HCT116 (cell line): ENCODE results near the gene HAAO. TPM values are rescaled to one million over a fixed set of nuclear protein-coding genes. Genes with fewer than 3 reads are reported as not detected.

Experiments
- ATAC-seq: fragments of 200-7000 bp; cut with Tn5 transposase; 2 replicates; pipeline ENCODE4 v1.9.1; 2020; ENCODE audit warnings: mild to moderate bottlenecking, moderate library complexity
- BruUV-seq: library from RNA; stranded (reverse); fragments of 400-500 nt; replicated peaks from 2 replicates; lab custom pipeline; 2021; lab: Mats Ljungman, UMichigan
- CTCF ChIA-PET: fragments of 300-600 bp; sonication (Branson Sonifier 250); formaldehyde crosslinking; loops from one replicate; lab custom pipeline; 2021; ENCODE audit warnings: antibody characterized with exemption; lab: Charles Lee
- POLR2A ChIA-PET: fragments of 300-600, 350-600 bp; sonication (Branson Sonifier 250); formaldehyde crosslinking; loops from one replicate; lab custom pipeline; 2021; ENCODE audit warnings: antibody characterized with exemption; lab: Charles Lee
- RAD21 ChIA-PET, 2 experiments: fragments of 300-600 bp; sonication (Branson Sonifier 250); formaldehyde crosslinking; loops; one replicate each; lab custom pipeline; 2023; ENCODE audit warnings: low total read pairs in 2 of 2; ENCODE audit not compliant: uncharacterized antibody in 2 of 2, unreplicated experiment in 2 of 2, low non-redundant PET in 1 of 2; lab: Charles Lee
- DNase-seq: peaks from one replicate; pipeline ENCODE4 v3.0.0-alpha.2; 2010; ENCODE audit warnings: low read depth, low spot score
- H2AFZ ChIP-seq: fragments of 200-600 bp; shearing (Covaris generic), sonication (generic); 2 replicates; pipeline ENCODE4 v1.6.1; 2017; ENCODE audit warnings: low read depth, mixed run types, mixed read lengths, antibody characterized with exemption, low read length; ENCODE audit not compliant: poor library complexity, severe bottlenecking
- H3K27ac ChIP-seq: 2 replicates; pipeline ENCODE4 v1.5.1; 2012; ENCODE audit warnings: low read depth, low read length
- H3K27me3 ChIP-seq: fragments of 200-600 bp; sonication (generic); 2 replicates; pipeline ENCODE4 v1.6.1; 2016; ENCODE audit warnings: mixed run types, low read length, mixed read lengths; ENCODE audit not compliant: insufficient read depth
- H3K36me3 ChIP-seq, 2 experiments: fragments of 200-500 bp in 1 of 2; fragments of 200-600 bp in 1 of 2; sonication (Bioruptor generic) in 1 of 2; sonication (generic) in 1 of 2; 2 replicates each; pipeline versions ENCODE4 v1.5.1 to v1.6.1; 2014 to 2016; ENCODE audit warnings: low read length in 2 of 2, inconsistent platforms in 1 of 2, mixed read lengths in 1 of 2, mixed run types in 1 of 2; ENCODE audit not compliant: insufficient read depth in 2 of 2, control insufficient read depth in 1 of 2
- H3K4me1 ChIP-seq, 2 experiments: fragments of 200-600 bp in 1 of 2; sonication (generic) in 1 of 2; 2 replicates each; pipeline versions ENCODE4 v1.5.1 to v1.6.1; 2012 to 2017; ENCODE audit warnings: low read length in 2 of 2, inconsistent platforms in 1 of 2, mild to moderate bottlenecking in 1 of 2, mixed read lengths in 1 of 2, mixed run types in 1 of 2, moderate library complexity in 1 of 2; ENCODE audit not compliant: insufficient read depth in 2 of 2, control insufficient read depth in 1 of 2
- H3K4me2 ChIP-seq: fragments of 200-600 bp; sonication (generic); 2 replicates; pipeline ENCODE4 v1.6.1; 2017; ENCODE audit warnings: mixed run types, low read length, mixed read lengths
- H3K4me3 ChIP-seq, 2 experiments: fragments of 200-600 bp in 1 of 2; sonication (generic) in 1 of 2; replicated peaks in 1 of 2; 2 replicates each; pipeline ENCODE4 v1.5.1; 2011 to 2016; ENCODE audit warnings: low read length in 2 of 2, control low read depth in 1 of 2, low read depth in 1 of 2, mild to moderate bottlenecking in 1 of 2, mixed read lengths in 1 of 2, mixed run types in 1 of 2
- H3K79me2 ChIP-seq: fragments of 200-600 bp; sonication (generic); 2 replicates; pipeline ENCODE4 v1.6.1; 2017; ENCODE audit warnings: mild to moderate bottlenecking, mixed run types, low read length, moderate library complexity, mixed read lengths; ENCODE audit not compliant: insufficient read depth
- H3K9ac ChIP-seq: fragments of 200-600 bp; sonication (generic); 2 replicates; pipeline ENCODE4 v1.6.1; 2016; ENCODE audit warnings: low read length, mixed read lengths
- H3K9me2 ChIP-seq: fragments of 200-600 bp; sonication (generic), shearing (Covaris generic); 2 replicates; pipeline ENCODE4 v1.6.1; 2017; ENCODE audit warnings: mixed run types, mild to moderate bottlenecking, moderate library complexity; ENCODE audit not compliant: insufficient read depth
- H3K9me3 ChIP-seq, 2 experiments: fragments of 200-500 bp in 1 of 2; fragments of 200-600 bp in 1 of 2; sonication (Bioruptor generic) in 1 of 2; sonication (generic) in 1 of 2; 2 replicates each; pipeline ENCODE4 v1.6.1; 2014 to 2017; ENCODE audit warnings: low read length in 2 of 2, mixed read lengths in 2 of 2, inconsistent platforms in 1 of 2, low read depth in 1 of 2, mild to moderate bottlenecking in 1 of 2, mixed run types in 1 of 2, moderate library complexity in 1 of 2; ENCODE audit not compliant: control insufficient read depth in 1 of 2, insufficient read depth in 1 of 2
- H4K20me1 ChIP-seq: fragments of 200-600 bp; sonication (generic), shearing (Covaris generic); 2 replicates; pipeline ENCODE4 v1.6.1; 2017; ENCODE audit warnings: mixed run types, mild to moderate bottlenecking, moderate library complexity; ENCODE audit not compliant: insufficient read depth
- ELF1 ChIP-seq: IDR thresholded peaks from 2 replicates; pipeline ENCODE4 v1.6.1; 2012; ENCODE audit warnings: low read depth, borderline replicate concordance
- EZH2 ChIP-seq: fragments of 200-600 bp; sonication (generic); IDR thresholded peaks from 2 replicates; pipeline ENCODE4 v1.6.1; 2017; ENCODE audit warnings: antibody characterized with exemption, mixed run types
- FOSL1 ChIP-seq: IDR thresholded peaks from 2 replicates; pipeline ENCODE4 v1.6.1; 2012; ENCODE audit warnings: low read depth
- JUND ChIP-seq: IDR thresholded peaks from 2 replicates; pipeline ENCODE4 v1.6.1; 2012
- MAX ChIP-seq: IDR thresholded peaks from 2 replicates; pipeline ENCODE4 v1.6.1; 2012
- POLR2A ChIP-seq: IDR thresholded peaks from 2 replicates; pipeline ENCODE4 v1.7.0; 2011; ENCODE audit warnings: borderline replicate concordance; ENCODE audit not compliant: insufficient read depth, insufficient read length; ENCODE audit errors: extremely low read depth
- POLR2AphosphoS5 ChIP-seq: IDR thresholded peaks from 2 replicates; pipeline ENCODE4 v1.6.1; 2011; ENCODE audit warnings: mild to moderate bottlenecking, low read depth, low read length, moderate library complexity
- SIN3A ChIP-seq: IDR thresholded peaks from 2 replicates; pipeline ENCODE4 v1.6.1; 2012; ENCODE audit warnings: low read depth
- SP1 ChIP-seq: IDR thresholded peaks from 2 replicates; pipeline ENCODE4 v1.6.1; 2012; ENCODE audit warnings: low read depth
- SRF ChIP-seq: IDR thresholded peaks from 2 replicates; pipeline ENCODE4 v1.6.1; 2012; ENCODE audit warnings: low read depth
- TCF7L2 ChIP-seq: IDR thresholded peaks from 2 replicates; pipeline ENCODE4 v1.7.0; 2011; ENCODE audit warnings: borderline replicate concordance, inconsistent platforms; ENCODE audit not compliant: insufficient read depth, insufficient read length; ENCODE audit errors: extremely low read depth
- intact Hi-C: fragments of 100-400 bp; cut with micrococcal nuclease; formaldehyde crosslinking; loops from 2 replicates; pipeline ENCODE4 v1.10.0; 2022
- total RNA-seq: library from RNA; stranded (reverse); gene quantifications from one replicate; pipeline ENCODE4 v1.2.1, GENCODE V29; 2021; ENCODE audit not compliant: unreplicated experiment
- TF ChIP-seq, protein P1 (sequence below): IDR thresholded peaks from 2 replicates; pipeline ENCODE4 v1.6.1; 2012

Gene HAAO
- total RNA-seq, 1 experiment from 2014 or later: not detected

DNA sequence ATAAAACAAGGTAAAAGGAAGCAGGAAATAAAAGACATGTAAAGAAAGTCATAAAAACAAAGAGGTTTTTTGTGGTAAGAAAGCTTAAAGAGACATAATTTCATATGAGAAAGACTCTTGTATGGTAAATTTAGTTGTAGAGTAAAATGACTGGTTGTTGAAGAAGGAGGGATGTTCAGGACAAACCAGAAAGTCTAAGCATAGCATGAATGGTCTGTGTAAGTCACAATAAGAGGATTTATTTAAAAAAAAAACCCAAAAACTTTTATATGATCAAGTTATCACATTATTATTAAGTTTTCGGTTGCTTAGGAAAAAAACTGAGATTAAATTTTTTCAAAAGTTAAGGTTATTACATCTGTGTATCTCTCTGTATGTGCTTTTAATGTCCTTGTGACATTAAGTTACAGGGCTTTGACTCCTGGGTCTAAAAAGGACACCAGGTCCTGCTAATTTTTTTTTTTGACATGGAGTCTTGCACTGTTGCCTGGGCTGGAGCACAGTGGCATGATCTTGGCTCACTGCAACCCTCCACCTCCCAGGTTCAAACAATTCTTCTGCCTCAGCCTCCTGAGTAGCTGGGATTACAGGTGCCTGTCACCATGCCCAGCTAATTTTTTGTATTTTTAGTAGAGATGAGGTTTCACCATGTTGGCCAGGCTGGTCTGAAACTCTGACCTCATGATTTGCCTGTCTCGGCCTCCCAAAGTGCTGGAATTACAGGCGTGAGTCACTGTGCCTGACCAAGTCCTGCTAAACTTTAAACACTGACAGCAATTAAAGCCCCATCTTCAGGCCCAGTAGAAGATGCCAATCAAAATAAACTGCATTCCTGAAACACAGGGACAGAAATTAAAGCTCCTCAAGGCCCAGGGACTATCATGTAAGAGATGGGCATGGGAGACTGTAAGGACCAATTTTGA is 14.2 kb downstream of the HAAO start:
- Histone ChIP-seq H3K27me3 (no peaks in the 10 kb centered on the region), H3K4me3 (no peak overlapping the region), H3K9me2 (no peaks in the 10 kb centered on the region), H3K4me2 (no peak overlapping the region), H3K79me2 (no peaks in the 10 kb centered on the region), H3K9me3 (0 out of 4 replicates have a peak, but pooled peaks cover 0 to 5% of the 10 kb centered on the region in 2 experiments), H3K36me3 (no peaks in the 10 kb centered on the region), H3K9ac (no peak overlapping the region), H3K27ac (no peak overlapping the region), H3K4me1 (no peaks in the 10 kb centered on the region), H2AFZ (no peak overlapping the region)
- BruUV-seq: no TSS peak
- POLR2A ChIA-PET: interaction anchor here (0.7 kb wide), 1 partner anchor 31 kb away, joined by 10 read pairs; no protein-coding TSS in a partner anchor
- RAD21 ChIA-PET: no interaction called here
- no peak for ATAC-seq
- intact Hi-C loops: loop anchor here (10.0 kb wide), 1 partner anchor 283 kb away; the partner anchor contains the start of gene KCNG3
- TF ChIP-seq SRF (no peak), SIN3A (no peak), FOSL1 (no peak), POLR2A (no peak), POLR2AphosphoS5 (no peak), MAX (no peak), TCF7L2 (no peak), ELF1 (no peak), JUND (no peak), SP1 (no peak), EZH2 (no peak)
- TF ChIP-seq, protein P1, sequence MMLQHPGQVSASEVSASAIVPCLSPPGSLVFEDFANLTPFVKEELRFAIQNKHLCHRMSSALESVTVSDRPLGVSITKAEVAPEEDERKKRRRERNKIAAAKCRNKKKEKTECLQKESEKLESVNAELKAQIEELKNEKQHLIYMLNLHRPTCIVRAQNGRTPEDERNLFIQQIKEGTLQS: no peak
- TF ChIP-seq, all 23 proteins: peak for 0
- DNase-seq: no peak
- no peaks in the 10 kb centered on the region for H4K20me1 ChIP-seq
- CTCF ChIA-PET: no interaction called here
